ENCODE data around the gene TM4SF4.
A peak's percentile ranks its signal among the peaks of the same experiment; 100 is the strongest.

Gene TM4SF4

DNA sequence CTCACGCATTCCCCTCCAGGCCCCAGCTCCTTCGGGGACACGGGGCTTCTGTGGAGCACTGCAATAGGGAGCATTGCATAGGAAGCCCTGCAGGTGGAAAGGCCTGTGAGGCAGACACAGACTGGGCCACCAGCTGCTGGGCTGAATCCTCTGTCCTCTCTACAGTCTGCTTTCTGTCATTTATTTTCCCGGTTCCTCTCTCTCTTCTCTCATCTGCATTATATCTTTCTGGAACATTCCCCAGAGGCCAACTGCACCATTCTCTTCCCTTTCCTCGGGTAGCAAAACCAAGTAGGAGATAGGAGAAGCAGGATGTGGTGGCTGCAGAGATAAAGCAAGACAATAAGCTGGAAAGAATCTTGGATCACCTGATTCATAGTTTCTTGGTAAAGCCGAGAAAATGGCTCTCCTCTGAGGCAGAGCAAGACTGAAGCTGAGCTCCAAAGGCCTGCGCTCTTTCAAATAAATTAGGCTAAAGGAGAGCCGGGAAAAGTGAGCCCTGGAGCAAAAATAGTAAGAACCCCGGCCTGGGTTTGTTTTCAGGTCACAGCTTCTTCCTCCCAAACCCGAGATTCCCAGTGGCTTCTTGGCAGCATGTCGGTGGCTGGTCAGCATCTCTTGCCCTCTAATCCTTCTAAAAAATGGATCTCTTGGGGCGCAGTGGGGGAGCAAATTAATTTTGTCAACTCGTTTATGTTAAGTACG is 5.3 kb downstream of the TM4SF4 start:
- no peaks in the 10 kb centered on the region for H3K27me3 ChIP-seq (ENCODE audit: insufficient read depth, low read length, poor library complexity, severe bottlenecking)
- H2AFZ ChIP-seq (ENCODE audit: low read length): peak overlapping the region; percentile 29; the same call in 1 of the 2 replicates
- H3K4me1 ChIP-seq (ENCODE audit: insufficient read depth, low read length, poor library complexity, severe bottlenecking): no peaks in the 10 kb centered on the region
- H3K9ac ChIP-seq (ENCODE audit: low read depth, low read length, poor library complexity, severe bottlenecking): no peak overlapping the region
- no peak overlapping the region for H3K4me3 ChIP-seq (ENCODE audit: low read length, poor library complexity, severe bottlenecking)
- H3K4me2 ChIP-seq (ENCODE audit: low read depth, low read length, poor library complexity, severe bottlenecking): no peak overlapping the region
- no peaks in the 10 kb centered on the region for H3K79me2 ChIP-seq (ENCODE audit: insufficient read depth, low read length)
- H3F3A ChIP-seq (ENCODE audit: low read depth): no peaks in the 10 kb centered on the region
- H3K9me3 ChIP-seq (ENCODE audit: insufficient read depth, low read depth, low read length): no peaks in the 10 kb centered on the region
- H4K20me1 ChIP-seq (ENCODE audit: insufficient read depth, low read length, poor library complexity, severe bottlenecking): no peaks in the 10 kb centered on the region
- no peaks in the 10 kb centered on the region for H3K36me3 ChIP-seq (ENCODE audit: insufficient read depth, low read length)
- no peaks in the 10 kb centered on the region for H3K9me2 ChIP-seq (replicated peaks; ENCODE audit: low read depth, low read length)
- TF ChIP-seq CTCF (conservative IDR thresholded peaks at IDR 0.05; ENCODE audit: low read length): no peak
- no peak for TF ChIP-seq EZH2phosphoT487 (IDR thresholded peaks at IDR 0.05; ENCODE audit: borderline replicate concordance)

GRCh38 chr3:149480326-149481017 is 6.0 kb downstream of the TM4SF4 start:
- H3K9ac ChIP-seq (ENCODE audit: low read depth, low read length, poor library complexity, severe bottlenecking): no peak overlapping the region
- no peak overlapping the region for H3K4me2 ChIP-seq (ENCODE audit: low read depth, low read length, poor library complexity, severe bottlenecking)
- H4K20me1 ChIP-seq (ENCODE audit: insufficient read depth, low read length, poor library complexity, severe bottlenecking): no peaks in the 10 kb centered on the region
- no peaks in the 10 kb centered on the region for H3K4me1 ChIP-seq (ENCODE audit: insufficient read depth, low read length, poor library complexity, severe bottlenecking)
- H3F3A ChIP-seq (ENCODE audit: low read depth): no peaks in the 10 kb centered on the region
- no peak overlapping the region for H3K4me3 ChIP-seq (ENCODE audit: low read length, poor library complexity, severe bottlenecking)
- no peaks in the 10 kb centered on the region for H3K9me2 ChIP-seq (replicated peaks; ENCODE audit: low read depth, low read length)
- no peaks in the 10 kb centered on the region for H3K9me3 ChIP-seq (ENCODE audit: insufficient read depth, low read depth, low read length)
- no peaks in the 10 kb centered on the region for H3K79me2 ChIP-seq (ENCODE audit: insufficient read depth, low read length)
- no peak overlapping the region for H2AFZ ChIP-seq (ENCODE audit: low read length)
- TF ChIP-seq CTCF (conservative IDR thresholded peaks at IDR 0.05; ENCODE audit: low read length): peak; percentile 95
- no peak for TF ChIP-seq EZH2phosphoT487 (IDR thresholded peaks at IDR 0.05; ENCODE audit: borderline replicate concordance)
- H3K27me3 ChIP-seq (ENCODE audit: insufficient read depth, low read length, poor library complexity, severe bottlenecking): no peaks in the 10 kb centered on the region
- H3K36me3 ChIP-seq (ENCODE audit: insufficient read depth, low read length): no peaks in the 10 kb centered on the region

- Histone ChIP-seq H3K79me2 (ENCODE audit: insufficient read depth, low read length) (no peaks in the 10 kb centered on the region), H4K20me1 (ENCODE audit: insufficient read depth, low read length, poor library complexity, severe bottlenecking) (no peaks in the 10 kb centered on the region), H3K36me3 (ENCODE audit: insufficient read depth, low read length) (no peaks in the 10 kb centered on the region), H3K27me3 (ENCODE audit: insufficient read depth, low read length, poor library complexity, severe bottlenecking) (no peaks in the 10 kb centered on the region), H3K9ac (ENCODE audit: low read depth, low read length, poor library complexity, severe bottlenecking) (no peak overlapping the region), H3K4me2 (ENCODE audit: low read depth, low read length, poor library complexity, severe bottlenecking) (no peak overlapping the region), H3K4me1 (ENCODE audit: insufficient read depth, low read length, poor library complexity, severe bottlenecking) (no peaks in the 10 kb centered on the region), H3F3A (ENCODE audit: low read depth) (no peaks in the 10 kb centered on the region), H3K4me3 (ENCODE audit: low read length, poor library complexity, severe bottlenecking) (no peak overlapping the region), H2AFZ (ENCODE audit: low read length) (0 out of 2 replicates have a peak overlapping the region, but pooled peaks have one; percentile 27), H3K9me2 (replicated peaks; ENCODE audit: low read depth, low read length) (no peaks in the 10 kb centered on the region), H3K9me3 (ENCODE audit: insufficient read depth, low read depth, low read length) (no peaks in the 10 kb centered on the region)
- no peak for TF ChIP-seq EZH2phosphoT487 (IDR thresholded peaks at IDR 0.05; ENCODE audit: borderline replicate concordance)
- no peak for TF ChIP-seq CTCF (conservative IDR thresholded peaks at IDR 0.05; ENCODE audit: low read length)
These were observed 6.6 kb downstream of the TM4SF4 start for GRCh38 chr3:149481056-149481455.

All from Loucy (cell line).